Keratinocyte (primary cell): ENCODE results near the gene SLC24A5.

ENCODE experiments used
- EZH2 ChIP-seq: IDR thresholded peaks from one replicate; pipeline ENCODE4 v1.6.1; 2012; ENCODE audit warnings: inconsistent platforms, mild to moderate bottlenecking, low read length, moderate library complexity
- TF ChIP-seq, protein P1 (sequence below), 3 experiments: IDR thresholded peaks in 1 of 3; conservative IDR thresholded peaks in 1 of 3; optimal IDR thresholded peaks in 1 of 3; 2 replicates in 2 of 3; 3 replicates in 1 of 3; pipeline versions ENCODE3 to v1.5.1; 2011; ENCODE audit warnings: low read length in 3 of 3, mild to moderate bottlenecking in 3 of 3, moderate library complexity in 2 of 3, control low read depth in 1 of 3, inconsistent platforms in 1 of 3; ENCODE audit not compliant: insufficient read depth in 2 of 3; ENCODE audit errors: extremely low read depth in 1 of 3

- TF ChIP-seq, protein P1, sequence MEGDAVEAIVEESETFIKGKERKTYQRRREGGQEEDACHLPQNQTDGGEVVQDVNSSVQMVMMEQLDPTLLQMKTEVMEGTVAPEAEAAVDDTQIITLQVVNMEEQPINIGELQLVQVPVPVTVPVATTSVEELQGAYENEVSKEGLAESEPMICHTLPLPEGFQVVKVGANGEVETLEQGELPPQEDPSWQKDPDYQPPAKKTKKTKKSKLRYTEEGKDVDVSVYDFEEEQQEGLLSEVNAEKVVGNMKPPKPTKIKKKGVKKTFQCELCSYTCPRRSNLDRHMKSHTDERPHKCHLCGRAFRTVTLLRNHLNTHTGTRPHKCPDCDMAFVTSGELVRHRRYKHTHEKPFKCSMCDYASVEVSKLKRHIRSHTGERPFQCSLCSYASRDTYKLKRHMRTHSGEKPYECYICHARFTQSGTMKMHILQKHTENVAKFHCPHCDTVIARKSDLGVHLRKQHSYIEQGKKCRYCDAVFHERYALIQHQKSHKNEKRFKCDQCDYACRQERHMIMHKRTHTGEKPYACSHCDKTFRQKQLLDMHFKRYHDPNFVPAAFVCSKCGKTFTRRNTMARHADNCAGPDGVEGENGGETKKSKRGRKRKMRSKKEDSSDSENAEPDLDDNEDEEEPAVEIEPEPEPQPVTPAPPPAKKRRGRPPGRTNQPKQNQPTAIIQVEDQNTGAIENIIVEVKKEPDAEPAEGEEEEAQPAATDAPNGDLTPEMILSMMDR (optimal IDR thresholded peaks at IDR 0.05 in 1 of 3, IDR thresholded peaks at IDR 0.05 in 1 of 3, conservative IDR thresholded peaks at IDR 0.05 in 1 of 3; ENCODE audit: extremely low read depth in 1 of 3, insufficient read depth in 2 of 3, low read length in 3 of 3), result no peak
- no peak for TF ChIP-seq EZH2
Measured at GRCh38 chr15:48175126-48175525, 54.3 kb downstream of the SLC24A5 start.
